ENCODE measurements around the gene FCMR. TPM values are rescaled to one million over a fixed set of nuclear protein-coding genes. Genes with fewer than 3 reads are reported as not detected.

Gene FCMR
- total and polyA plus RNA-seq, 2 experiments from 2014 or later: 0.84 TPM; not detected in 1

GRCh38 chr1:206965781-206966180, 44.0 kb upstream of the FCMR start (continued):
- TF ChIP-seq, protein P1, sequence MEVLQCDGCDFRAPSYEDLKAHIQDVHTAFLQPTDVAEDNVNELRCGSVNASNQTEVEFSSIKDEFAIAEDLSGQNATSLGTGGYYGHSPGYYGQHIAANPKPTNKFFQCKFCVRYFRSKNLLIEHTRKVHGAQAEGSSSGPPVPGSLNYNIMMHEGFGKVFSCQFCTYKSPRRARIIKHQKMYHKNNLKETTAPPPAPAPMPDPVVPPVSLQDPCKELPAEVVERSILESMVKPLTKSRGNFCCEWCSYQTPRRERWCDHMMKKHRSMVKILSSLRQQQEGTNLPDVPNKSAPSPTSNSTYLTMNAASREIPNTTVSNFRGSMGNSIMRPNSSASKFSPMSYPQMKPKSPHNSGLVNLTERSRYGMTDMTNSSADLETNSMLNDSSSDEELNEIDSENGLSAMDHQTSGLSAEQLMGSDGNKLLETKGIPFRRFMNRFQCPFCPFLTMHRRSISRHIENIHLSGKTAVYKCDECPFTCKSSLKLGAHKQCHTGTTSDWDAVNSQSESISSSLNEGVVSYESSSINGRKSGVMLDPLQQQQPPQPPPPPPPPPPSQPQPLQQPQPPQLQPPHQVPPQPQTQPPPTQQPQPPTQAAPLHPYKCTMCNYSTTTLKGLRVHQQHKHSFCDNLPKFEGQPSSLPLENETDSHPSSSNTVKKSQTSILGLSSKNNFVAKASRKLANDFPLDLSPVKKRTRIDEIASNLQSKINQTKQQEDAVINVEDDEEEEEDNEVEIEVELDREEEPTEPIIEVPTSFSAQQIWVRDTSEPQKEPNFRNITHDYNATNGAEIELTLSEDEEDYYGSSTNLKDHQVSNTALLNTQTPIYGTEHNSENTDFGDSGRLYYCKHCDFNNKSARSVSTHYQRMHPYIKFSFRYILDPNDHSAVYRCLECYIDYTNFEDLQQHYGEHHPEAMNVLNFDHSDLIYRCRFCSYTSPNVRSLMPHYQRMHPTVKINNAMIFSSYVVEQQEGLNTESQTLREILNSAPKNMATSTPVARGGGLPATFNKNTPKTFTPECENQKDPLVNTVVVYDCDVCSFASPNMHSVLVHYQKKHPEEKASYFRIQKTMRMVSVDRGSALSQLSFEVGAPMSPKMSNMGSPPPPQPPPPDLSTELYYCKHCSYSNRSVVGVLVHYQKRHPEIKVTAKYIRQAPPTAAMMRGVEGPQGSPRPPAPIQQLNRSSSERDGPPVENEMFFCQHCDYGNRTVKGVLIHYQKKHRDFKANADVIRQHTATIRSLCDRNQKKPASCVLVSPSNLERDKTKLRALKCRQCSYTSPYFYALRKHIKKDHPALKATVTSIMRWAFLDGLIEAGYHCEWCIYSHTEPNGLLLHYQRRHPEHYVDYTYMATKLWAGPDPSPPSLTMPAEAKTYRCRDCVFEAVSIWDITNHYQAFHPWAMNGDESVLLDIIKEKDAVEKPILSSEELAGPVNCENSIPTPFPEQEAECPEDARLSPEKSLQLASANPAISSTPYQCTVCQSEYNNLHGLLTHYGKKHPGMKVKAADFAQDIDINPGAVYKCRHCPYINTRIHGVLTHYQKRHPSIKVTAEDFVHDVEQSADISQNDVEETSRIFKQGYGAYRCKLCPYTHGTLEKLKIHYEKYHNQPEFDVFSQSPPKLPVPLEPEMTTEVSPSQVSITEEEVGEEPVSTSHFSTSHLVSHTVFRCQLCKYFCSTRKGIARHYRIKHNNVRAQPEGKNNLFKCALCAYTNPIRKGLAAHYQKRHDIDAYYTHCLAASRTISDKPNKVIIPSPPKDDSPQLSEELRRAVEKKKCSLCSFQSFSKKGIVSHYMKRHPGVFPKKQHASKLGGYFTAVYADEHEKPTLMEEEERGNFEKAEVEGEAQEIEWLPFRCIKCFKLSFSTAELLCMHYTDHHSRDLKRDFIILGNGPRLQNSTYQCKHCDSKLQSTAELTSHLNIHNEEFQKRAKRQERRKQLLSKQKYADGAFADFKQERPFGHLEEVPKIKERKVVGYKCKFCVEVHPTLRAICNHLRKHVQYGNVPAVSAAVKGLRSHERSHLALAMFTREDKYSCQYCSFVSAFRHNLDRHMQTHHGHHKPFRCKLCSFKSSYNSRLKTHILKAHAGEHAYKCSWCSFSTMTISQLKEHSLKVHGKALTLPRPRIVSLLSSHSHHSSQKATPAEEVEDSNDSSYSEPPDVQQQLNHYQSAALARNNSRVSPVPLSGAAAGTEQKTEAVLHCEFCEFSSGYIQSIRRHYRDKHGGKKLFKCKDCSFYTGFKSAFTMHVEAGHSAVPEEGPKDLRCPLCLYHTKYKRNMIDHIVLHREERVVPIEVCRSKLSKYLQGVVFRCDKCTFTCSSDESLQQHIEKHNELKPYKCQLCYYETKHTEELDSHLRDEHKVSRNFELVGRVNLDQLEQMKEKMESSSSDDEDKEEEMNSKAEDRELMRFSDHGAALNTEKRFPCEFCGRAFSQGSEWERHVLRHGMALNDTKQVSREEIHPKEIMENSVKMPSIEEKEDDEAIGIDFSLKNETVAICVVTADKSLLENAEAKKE (CRISPR knock-in tag; IDR thresholded peaks at IDR 0.05): no peak
- no peak for TF ChIP-seq STAT1 (IDR thresholded peaks at IDR 0.05; ENCODE audit: unreplicated experiment)
- no peak for TF ChIP-seq CREB1 (CRISPR knock-in tag; IDR thresholded peaks at IDR 0.05; ENCODE audit: low read depth)
- no peak for TF ChIP-seq CTCF (conservative IDR thresholded peaks at IDR 0.05; ENCODE audit: low read depth in 2 of 2)
- TF ChIP-seq ZNF331 (CRISPR knock-in tag; IDR thresholded peaks at IDR 0.05; ENCODE audit: low read depth): no peak

GRCh38 chr1:206963740-206964139, 42.0 kb upstream of the FCMR start:
- Mint-ChIP-seq H3K4me1 (no peaks in the 10 kb centered on the region), H3K9me3 (no peaks in the 10 kb centered on the region), H3K36me3 (ENCODE audit: low read depth) (no peaks in the 10 kb centered on the region), H3K4me3 (no peak overlapping the region), H3K27me3 (ENCODE audit: insufficient read depth, low read depth, poor library complexity) (peaks cover 4% of the 10 kb centered on the region), H3K27ac (no peak overlapping the region)
- H3K36me3 ChIP-seq (ENCODE audit: insufficient read depth): no peaks in the 10 kb centered on the region
- H4K20me1 ChIP-seq (replicated peaks; ENCODE audit: insufficient read depth): no peaks in the 10 kb centered on the region
- no peak overlapping the region for H3K27ac ChIP-seq (ENCODE audit: low read depth)
- H2AFZ ChIP-seq: no peak overlapping the region
- no peaks in the 10 kb centered on the region for H3K79me2 ChIP-seq (replicated peaks; ENCODE audit: insufficient read depth)
- ATAC-seq (no peak), DNase-seq (ENCODE audit: low spot score) (no peak)
- H3F3A ChIP-seq (replicated peaks; ENCODE audit: low read depth): no peaks in the 10 kb centered on the region
- H3K4me2 ChIP-seq: no peak overlapping the region
- H3K4me1 ChIP-seq (ENCODE audit: insufficient read depth): no peaks in the 10 kb centered on the region
- H3K27me3 ChIP-seq (ENCODE audit: insufficient read depth): no peaks in the 10 kb centered on the region
- peaks cover 4% of the 10 kb centered on the region; the same call in 1 of the 2 replicates for H3K9me2 ChIP-seq (ENCODE audit: insufficient read depth)
- H3K4me3 ChIP-seq: no peak overlapping the region
- TF ChIP-seq ETS1 (IDR thresholded peaks at IDR 0.05): no peak
- TF ChIP-seq EZH2phosphoT487 (IDR thresholded peaks at IDR 0.05; ENCODE audit: unreplicated experiment): no peak
- TF ChIP-seq ZNF114 (CRISPR knock-in tag; IDR thresholded peaks at IDR 0.05): no peak
